ENCODE data around the gene CENPB. TPM values are rescaled to one million over a fixed set of nuclear protein-coding genes. Genes with fewer than 3 reads are reported as not detected.

The CENPB gene
- total RNA-seq, 4 donors from 2014 or later: 64.8 to 94.9 (median 80.8) TPM

GRCh38 chr20:3753501-3754275, 32.9 kb downstream of the CENPB start:
- no peak for DNase-seq
- no peak overlapping the region for H3K27ac ChIP-seq
- no peaks in the 10 kb centered on the region for H3K9me3 ChIP-seq
- H3K36me3 ChIP-seq: no peaks in the 10 kb centered on the region
- no peak for TF ChIP-seq POLR2A (IDR thresholded peaks at IDR 0.05)
- no peak for TF ChIP-seq CTCF (IDR thresholded peaks at IDR 0.05)
- intact Hi-C loops (cut with DNase I): no loop called here
- no peaks in the 10 kb centered on the region for H3K27me3 ChIP-seq
- H3K4me1 ChIP-seq: peaks cover 6 to 21% of the 10 kb centered on the region in 2 donors
- 82 to 86% methylated on average over 12 to 23 of the region's 26 CpGs for WGBS, 2 donors
- no peak overlapping the region for H3K4me3 ChIP-seq (replicated peaks in 1 of 3)

- Histone ChIP-seq H3K4me3 (replicated peaks in 1 of 3) (no peak overlapping the region), H3K27me3 (no peaks in the 10 kb centered on the region), H3K9me3 (no peaks in the 10 kb centered on the region), H3K4me1 (peaks cover 6 to 21% of the 10 kb centered on the region in 2 donors), H3K27ac (no peak overlapping the region), H3K36me3 (no peaks in the 10 kb centered on the region)
- no peak for TF ChIP-seq POLR2A (IDR thresholded peaks at IDR 0.05)
- peak in 4 of 6 experiments; percentile 40 to 69 (median 52) for TF ChIP-seq CTCF (IDR thresholded peaks at IDR 0.05)
- peak; percentile 57 to 59 for DNase-seq
- intact Hi-C loops (cut with DNase I): no loop called here
- 38 to 50% methylated on average over 4 of the region's 4 CpGs for WGBS, 2 donors
Observed at GRCh38 chr20:3753098-3753497, 33.4 kb downstream of the CENPB start.

GRCh38 chr20:3752386-3752759, 34.2 kb downstream of the CENPB start:
- TF ChIP-seq POLR2A (IDR thresholded peaks at IDR 0.05) (no peak), CTCF (IDR thresholded peaks at IDR 0.05) (no peak)
- H3K27ac ChIP-seq: no peak overlapping the region
- intact Hi-C loops (cut with DNase I): no loop called here
- no peaks in the 10 kb centered on the region for H3K9me3 ChIP-seq
- H3K36me3 ChIP-seq: no peaks in the 10 kb centered on the region
- peaks cover 6 to 21% of the 10 kb centered on the region in 2 donors for H3K4me1 ChIP-seq
- no peak for DNase-seq
- 46 to 59% methylated on average over 13 of the region's 13 CpGs for WGBS, 2 donors
- H3K27me3 ChIP-seq: no peaks in the 10 kb centered on the region
- peak overlapping the region in 1 of 3 donors; percentile 19 for H3K4me3 ChIP-seq (replicated peaks in 1 of 3)

- Histone ChIP-seq H3K9me3 (no peaks in the 10 kb centered on the region), H3K27ac (no peak overlapping the region), H3K36me3 (no peaks in the 10 kb centered on the region), H3K4me1 (peaks cover 6 to 21% of the 10 kb centered on the region in 2 donors), H3K27me3 (no peaks in the 10 kb centered on the region), H3K4me3 (replicated peaks in 1 of 3) (peak overlapping the region in 1 of 3 donors; percentile 19)
- intact Hi-C loops (cut with DNase I): no loop called here
- TF ChIP-seq CTCF (IDR thresholded peaks at IDR 0.05): no peak
- no peak for TF ChIP-seq POLR2A (IDR thresholded peaks at IDR 0.05)
- peak; percentile 51 to 63 for DNase-seq
- 35 to 55% methylated on average over 25 to 49 of the region's 95 CpGs for WGBS, 2 donors
Observed at GRCh38 chr20:3751675-3752385, 34.7 kb downstream of the CENPB start.

GRCh38 chr20:3751305-3751674, 35.2 kb downstream of the CENPB start:
- intact Hi-C loops (cut with DNase I): no loop called here
- no peaks in the 10 kb centered on the region for H3K9me3 ChIP-seq
- WGBS, 2 donors: 73 to 74% methylated on average over 7 to 9 of the region's 31 CpGs
- DNase-seq: no peak
- H3K4me1 ChIP-seq: peaks cover 6 to 21% of the 10 kb centered on the region in 2 donors
- H3K4me3 ChIP-seq (replicated peaks in 1 of 3): peak overlapping the region in 1 of 3 donors; percentile 19
- H3K27me3 ChIP-seq: no peaks in the 10 kb centered on the region
- H3K27ac ChIP-seq: no peak overlapping the region
- TF ChIP-seq POLR2A (IDR thresholded peaks at IDR 0.05): no peak
- no peak for TF ChIP-seq CTCF (IDR thresholded peaks at IDR 0.05)
- no peaks in the 10 kb centered on the region for H3K36me3 ChIP-seq

Data from thyroid gland (tissue), 4 donors.